Thyroid gland (tissue), 4 donors: Measurements from ENCODE around the gene SPRR5.

Experiments used
- POLR2A ChIP-seq, 2 donors: fragments of 450-650 bp; IDR thresholded peaks; one replicate each; pipeline ENCODE4 v1.6.1; 2017; ENCODE audit warnings: antibody characterized with exemption in 2 of 2, mild to moderate bottlenecking in 2 of 2, moderate library complexity in 1 of 2
- TF ChIP-seq, protein P1 (sequence below), 6 experiments: fragments of 200-600 bp in 3 of 6; fragments of 450-650 bp in 3 of 6; sonication (generic) in 3 of 6; IDR thresholded peaks; one replicate each; pipeline ENCODE4 v1.5.1; 2016 to 2019; ENCODE audit warnings: antibody characterized with exemption in 6 of 6, mild to moderate bottlenecking in 2 of 6, inconsistent platforms in 1 of 6, moderate library complexity in 1 of 6

DNA sequence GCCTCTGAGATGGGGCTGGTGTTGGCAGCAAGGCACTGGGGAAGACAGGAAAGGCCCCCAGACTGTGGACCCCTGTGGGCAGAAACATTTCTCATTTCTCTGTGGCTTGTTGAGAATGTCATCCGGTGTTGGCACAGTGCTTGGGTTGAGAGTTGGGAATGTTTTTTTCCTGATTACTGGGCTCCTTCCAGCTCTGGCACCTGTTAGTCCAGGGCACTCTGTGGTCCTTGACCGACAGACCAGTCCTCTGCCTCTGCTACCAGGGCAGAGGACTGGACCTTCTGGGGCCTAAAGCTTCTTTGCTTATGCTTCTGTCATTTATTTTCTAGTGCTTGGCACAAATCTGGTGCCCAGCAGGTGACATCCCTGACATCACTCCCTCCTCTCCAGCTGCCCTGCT is 4.8 kb upstream of the SPRR5 start:
- TF ChIP-seq, protein P1, sequence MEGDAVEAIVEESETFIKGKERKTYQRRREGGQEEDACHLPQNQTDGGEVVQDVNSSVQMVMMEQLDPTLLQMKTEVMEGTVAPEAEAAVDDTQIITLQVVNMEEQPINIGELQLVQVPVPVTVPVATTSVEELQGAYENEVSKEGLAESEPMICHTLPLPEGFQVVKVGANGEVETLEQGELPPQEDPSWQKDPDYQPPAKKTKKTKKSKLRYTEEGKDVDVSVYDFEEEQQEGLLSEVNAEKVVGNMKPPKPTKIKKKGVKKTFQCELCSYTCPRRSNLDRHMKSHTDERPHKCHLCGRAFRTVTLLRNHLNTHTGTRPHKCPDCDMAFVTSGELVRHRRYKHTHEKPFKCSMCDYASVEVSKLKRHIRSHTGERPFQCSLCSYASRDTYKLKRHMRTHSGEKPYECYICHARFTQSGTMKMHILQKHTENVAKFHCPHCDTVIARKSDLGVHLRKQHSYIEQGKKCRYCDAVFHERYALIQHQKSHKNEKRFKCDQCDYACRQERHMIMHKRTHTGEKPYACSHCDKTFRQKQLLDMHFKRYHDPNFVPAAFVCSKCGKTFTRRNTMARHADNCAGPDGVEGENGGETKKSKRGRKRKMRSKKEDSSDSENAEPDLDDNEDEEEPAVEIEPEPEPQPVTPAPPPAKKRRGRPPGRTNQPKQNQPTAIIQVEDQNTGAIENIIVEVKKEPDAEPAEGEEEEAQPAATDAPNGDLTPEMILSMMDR (IDR thresholded peaks at IDR 0.05): no peak
- TF ChIP-seq POLR2A (IDR thresholded peaks at IDR 0.05): no peak
